Measurements from ENCODE around the gene POLR2C. TPM values are rescaled to one million over a fixed set of nuclear protein-coding genes. Genes with fewer than 3 reads are reported as not detected.

POLR2C gene
- total and polyA plus RNA-seq, 2 of the 13 experiments (the other 11 are each of a cell fraction or from before 2014, with no cell fraction given) = 104 to 216 TPM

DNA sequence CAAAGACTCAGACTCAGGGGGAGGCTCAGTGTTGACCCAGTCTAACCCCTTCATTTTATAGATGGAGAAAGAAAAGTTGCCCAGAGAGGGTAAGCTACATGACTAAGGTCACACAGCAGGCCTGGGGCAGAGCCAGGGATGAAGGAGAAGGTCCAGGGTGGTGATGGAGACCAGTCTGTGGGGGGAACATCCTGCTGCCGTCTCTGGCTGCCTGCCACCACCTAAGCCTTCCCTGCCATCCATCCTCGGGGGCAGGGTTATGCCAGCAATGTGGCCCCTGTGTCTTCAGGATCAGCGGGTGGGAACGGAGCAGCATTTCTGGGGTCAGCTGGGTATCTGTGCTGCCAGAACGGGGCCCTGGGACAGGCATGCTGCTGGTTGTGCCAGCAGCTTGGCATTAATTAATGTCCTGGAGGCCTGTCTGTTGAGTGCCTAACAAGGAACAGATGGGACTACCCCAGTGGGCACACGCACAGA lies 18.3 kb downstream of the POLR2C start (continued):
- TF ChIP-seq ZNF547 (CRISPR knock-in tag; IDR thresholded peaks at IDR 0.05) (no peak), ZNF674 (CRISPR knock-in tag; IDR thresholded peaks at IDR 0.05; ENCODE audit: low read depth) (no peak), TSC22D2 (CRISPR knock-in tag; IDR thresholded peaks at IDR 0.05; ENCODE audit: borderline replicate concordance) (no peak), FOXA1 (IDR thresholded peaks at IDR 0.05) (no peak), FOXA1 (CRISPR knock-in tag; IDR thresholded peaks at IDR 0.05) (no peak), ZBTB20 (CRISPR knock-in tag; IDR thresholded peaks at IDR 0.05; ENCODE audit: borderline replicate concordance, low read depth) (no peak), ZNF292 (CRISPR knock-in tag; IDR thresholded peaks at IDR 0.05; ENCODE audit: borderline replicate concordance, low read depth) (no peak), ZNF891 (CRISPR knock-in tag; IDR thresholded peaks at IDR 0.05) (no peak), KDM4B (CRISPR knock-in tag; IDR thresholded peaks at IDR 0.05) (no peak), CHD4 (IDR thresholded peaks at IDR 0.05; ENCODE audit: borderline replicate concordance, low read length) (no peak), ZNF446 (CRISPR knock-in tag; IDR thresholded peaks at IDR 0.05) (no peak), YY1 (IDR thresholded peaks at IDR 0.05; ENCODE audit: insufficient read depth, insufficient replicate concordance, low read depth, low read length) (no peak), ZNF460 (CRISPR knock-in tag; IDR thresholded peaks at IDR 0.05; ENCODE audit: borderline replicate concordance) (no peak), HIVEP1 (CRISPR knock-in tag; IDR thresholded peaks at IDR 0.05) (no peak), POGZ (CRISPR knock-in tag; IDR thresholded peaks at IDR 0.05) (no peak)
- TF ChIP-seq, protein P1, sequence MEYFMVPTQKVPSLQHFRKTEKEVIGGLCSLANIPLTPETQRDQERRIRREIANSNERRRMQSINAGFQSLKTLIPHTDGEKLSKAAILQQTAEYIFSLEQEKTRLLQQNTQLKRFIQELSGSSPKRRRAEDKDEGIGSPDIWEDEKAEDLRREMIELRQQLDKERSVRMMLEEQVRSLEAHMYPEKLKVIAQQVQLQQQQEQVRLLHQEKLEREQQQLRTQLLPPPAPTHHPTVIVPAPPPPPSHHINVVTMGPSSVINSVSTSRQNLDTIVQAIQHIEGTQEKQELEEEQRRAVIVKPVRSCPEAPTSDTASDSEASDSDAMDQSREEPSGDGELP (IDR thresholded peaks at IDR 0.05; ENCODE audit: borderline replicate concordance, low read depth) = no peak
- TF ChIP-seq, protein P2, sequence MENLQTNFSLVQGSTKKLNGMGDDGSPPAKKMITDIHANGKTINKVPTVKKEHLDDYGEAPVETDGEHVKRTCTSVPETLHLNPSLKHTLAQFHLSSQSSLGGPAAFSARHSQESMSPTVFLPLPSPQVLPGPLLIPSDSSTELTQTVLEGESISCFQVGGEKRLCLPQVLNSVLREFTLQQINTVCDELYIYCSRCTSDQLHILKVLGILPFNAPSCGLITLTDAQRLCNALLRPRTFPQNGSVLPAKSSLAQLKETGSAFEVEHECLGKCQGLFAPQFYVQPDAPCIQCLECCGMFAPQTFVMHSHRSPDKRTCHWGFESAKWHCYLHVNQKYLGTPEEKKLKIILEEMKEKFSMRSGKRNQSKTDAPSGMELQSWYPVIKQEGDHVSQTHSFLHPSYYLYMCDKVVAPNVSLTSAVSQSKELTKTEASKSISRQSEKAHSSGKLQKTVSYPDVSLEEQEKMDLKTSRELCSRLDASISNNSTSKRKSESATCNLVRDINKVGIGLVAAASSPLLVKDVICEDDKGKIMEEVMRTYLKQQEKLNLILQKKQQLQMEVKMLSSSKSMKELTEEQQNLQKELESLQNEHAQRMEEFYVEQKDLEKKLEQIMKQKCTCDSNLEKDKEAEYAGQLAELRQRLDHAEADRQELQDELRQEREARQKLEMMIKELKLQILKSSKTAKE (CRISPR knock-in tag; IDR thresholded peaks at IDR 0.05; ENCODE audit: borderline replicate concordance) = peak; percentile 4; the same call in 1 of the 2 replicates
- TF ChIP-seq, protein P3, sequence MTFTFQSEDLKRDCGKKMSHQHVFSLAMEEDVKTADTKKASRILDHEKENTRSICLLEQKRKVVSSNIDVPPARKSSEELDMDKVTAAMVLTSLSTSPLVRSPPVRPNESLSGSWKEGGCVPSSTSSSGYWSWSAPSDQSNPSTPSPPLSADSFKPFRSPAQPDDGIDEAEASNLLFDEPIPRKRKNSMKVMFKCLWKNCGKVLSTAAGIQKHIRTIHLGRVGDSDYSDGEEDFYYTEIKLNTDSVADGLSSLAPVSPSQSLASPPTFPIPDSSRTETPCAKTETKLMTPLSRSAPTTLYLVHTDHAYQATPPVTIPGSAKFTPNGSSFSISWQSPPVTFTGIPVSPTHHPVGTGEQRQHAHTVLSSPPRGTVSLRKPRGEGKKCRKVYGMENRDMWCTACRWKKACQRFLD (CRISPR knock-in tag; IDR thresholded peaks at IDR 0.05; ENCODE audit: borderline replicate concordance) = no peak
- TF ChIP-seq, protein P4, sequence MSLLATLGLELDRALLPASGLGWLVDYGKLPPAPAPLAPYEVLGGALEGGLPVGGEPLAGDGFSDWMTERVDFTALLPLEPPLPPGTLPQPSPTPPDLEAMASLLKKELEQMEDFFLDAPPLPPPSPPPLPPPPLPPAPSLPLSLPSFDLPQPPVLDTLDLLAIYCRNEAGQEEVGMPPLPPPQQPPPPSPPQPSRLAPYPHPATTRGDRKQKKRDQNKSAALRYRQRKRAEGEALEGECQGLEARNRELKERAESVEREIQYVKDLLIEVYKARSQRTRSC (CRISPR knock-in tag; IDR thresholded peaks at IDR 0.05; ENCODE audit: low read depth) = no peak
- TF ChIP-seq, protein P5, sequence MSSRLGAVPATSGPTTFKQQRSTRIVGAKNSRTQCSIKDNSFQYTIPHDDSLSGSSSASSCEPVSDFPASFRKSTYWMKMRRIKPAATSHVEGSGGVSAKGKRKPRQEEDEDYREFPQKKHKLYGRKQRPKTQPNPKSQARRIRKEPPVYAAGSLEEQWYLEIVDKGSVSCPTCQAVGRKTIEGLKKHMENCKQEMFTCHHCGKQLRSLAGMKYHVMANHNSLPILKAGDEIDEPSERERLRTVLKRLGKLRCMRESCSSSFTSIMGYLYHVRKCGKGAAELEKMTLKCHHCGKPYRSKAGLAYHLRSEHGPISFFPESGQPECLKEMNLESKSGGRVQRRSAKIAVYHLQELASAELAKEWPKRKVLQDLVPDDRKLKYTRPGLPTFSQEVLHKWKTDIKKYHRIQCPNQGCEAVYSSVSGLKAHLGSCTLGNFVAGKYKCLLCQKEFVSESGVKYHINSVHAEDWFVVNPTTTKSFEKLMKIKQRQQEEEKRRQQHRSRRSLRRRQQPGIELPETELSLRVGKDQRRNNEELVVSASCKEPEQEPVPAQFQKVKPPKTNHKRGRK (CRISPR knock-in tag; IDR thresholded peaks at IDR 0.05) = 0 out of 2 replicates have a peak, but pooled peaks have one; percentile 79
- TF ChIP-seq, protein P6, sequence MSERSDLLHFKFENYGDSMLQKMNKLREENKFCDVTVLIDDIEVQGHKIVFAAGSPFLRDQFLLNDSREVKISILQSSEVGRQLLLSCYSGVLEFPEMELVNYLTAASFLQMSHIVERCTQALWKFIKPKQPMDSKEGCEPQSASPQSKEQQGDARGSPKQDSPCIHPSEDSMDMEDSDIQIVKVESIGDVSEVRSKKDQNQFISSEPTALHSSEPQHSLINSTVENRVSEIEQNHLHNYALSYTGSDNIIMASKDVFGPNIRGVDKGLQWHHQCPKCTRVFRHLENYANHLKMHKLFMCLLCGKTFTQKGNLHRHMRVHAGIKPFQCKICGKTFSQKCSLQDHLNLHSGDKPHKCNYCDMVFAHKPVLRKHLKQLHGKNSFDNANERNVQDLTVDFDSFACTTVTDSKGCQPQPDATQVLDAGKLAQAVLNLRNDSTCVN (CRISPR knock-in tag; IDR thresholded peaks at IDR 0.05; ENCODE audit: borderline replicate concordance) = no peak
